ENCODE measurements around the gene ZFR2.

DNA sequence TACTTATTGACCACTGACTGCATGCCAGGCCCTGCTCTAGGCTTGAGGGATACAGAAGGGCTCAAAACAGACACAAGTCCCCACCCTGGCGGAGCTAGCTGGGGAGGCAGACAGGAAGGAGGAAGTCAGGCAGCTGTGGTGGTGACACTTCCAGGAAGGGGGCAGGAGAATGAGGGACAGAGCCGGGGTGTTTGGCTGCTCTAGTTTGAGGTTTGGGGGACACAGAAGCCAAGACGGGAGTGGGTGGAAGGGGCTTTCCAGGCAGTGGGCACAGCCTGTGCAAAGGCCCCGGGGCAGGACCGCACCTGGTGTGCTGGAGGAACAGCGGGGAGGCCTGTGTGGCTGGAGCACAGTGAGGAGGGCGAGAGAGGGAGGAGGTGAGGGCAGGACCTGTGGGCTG lies 102.3 kb downstream of the ZFR2 start:
- TF ChIP-seq POLR2A (IDR thresholded peaks at IDR 0.05), result no peak
- TF ChIP-seq, protein P1, sequence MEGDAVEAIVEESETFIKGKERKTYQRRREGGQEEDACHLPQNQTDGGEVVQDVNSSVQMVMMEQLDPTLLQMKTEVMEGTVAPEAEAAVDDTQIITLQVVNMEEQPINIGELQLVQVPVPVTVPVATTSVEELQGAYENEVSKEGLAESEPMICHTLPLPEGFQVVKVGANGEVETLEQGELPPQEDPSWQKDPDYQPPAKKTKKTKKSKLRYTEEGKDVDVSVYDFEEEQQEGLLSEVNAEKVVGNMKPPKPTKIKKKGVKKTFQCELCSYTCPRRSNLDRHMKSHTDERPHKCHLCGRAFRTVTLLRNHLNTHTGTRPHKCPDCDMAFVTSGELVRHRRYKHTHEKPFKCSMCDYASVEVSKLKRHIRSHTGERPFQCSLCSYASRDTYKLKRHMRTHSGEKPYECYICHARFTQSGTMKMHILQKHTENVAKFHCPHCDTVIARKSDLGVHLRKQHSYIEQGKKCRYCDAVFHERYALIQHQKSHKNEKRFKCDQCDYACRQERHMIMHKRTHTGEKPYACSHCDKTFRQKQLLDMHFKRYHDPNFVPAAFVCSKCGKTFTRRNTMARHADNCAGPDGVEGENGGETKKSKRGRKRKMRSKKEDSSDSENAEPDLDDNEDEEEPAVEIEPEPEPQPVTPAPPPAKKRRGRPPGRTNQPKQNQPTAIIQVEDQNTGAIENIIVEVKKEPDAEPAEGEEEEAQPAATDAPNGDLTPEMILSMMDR (IDR thresholded peaks at IDR 0.05), result no peak
